D721Med (cell line): ENCODE data around the gene TMSB4X.

Experiments used
- DNase-seq: peaks from one replicate; pipeline ENCODE4 v3.0.0; 2011; ENCODE audit warnings: low spot score; ENCODE audit not compliant: insufficient read length
- FAIRE-seq: peaks from 2 replicates; lab custom pipeline; 2011; peaks lifted over from hg19 to GRCh38; lab: Jason Lieb, UNC
- CTCF ChIP-seq: IDR thresholded peaks from 2 replicates; pipeline ENCODE4 v1.5.1; 2012; ENCODE audit warnings: mild to moderate bottlenecking, control low read depth; ENCODE audit not compliant: insufficient read depth; ENCODE audit errors: missing control alignments

The TMSB4X gene

GRCh38 chrX:12986164-12986779, 11.4 kb downstream of the TMSB4X start:
- TF ChIP-seq CTCF = no peak
- FAIRE-seq (no peak), DNase-seq (no peak)

GRCh38 chrX:12986886-12987285, 12.0 kb downstream of the TMSB4X start:
- FAIRE-seq (no peak), DNase-seq (no peak)
- no peak for TF ChIP-seq CTCF

- DNase-seq = no peak
- no peak for TF ChIP-seq CTCF
- no peak for FAIRE-seq
These were observed 12.4 kb downstream of the TMSB4X start for GRCh38 chrX:12987340-12987739.

- FAIRE-seq (no peak), DNase-seq (no peak)
- TF ChIP-seq CTCF = no peak
These were observed 13.1 kb downstream of the TMSB4X start for GRCh38 chrX:12987900-12988594.

- FAIRE-seq = no peak
- DNase-seq = no peak
- no peak for TF ChIP-seq CTCF
These were observed 13.9 kb downstream of the TMSB4X start for GRCh38 chrX:12988797-12989196.

- FAIRE-seq (no peak), DNase-seq (no peak)
- no peak for TF ChIP-seq CTCF
These were observed 14.6 kb downstream of the TMSB4X start for GRCh38 chrX:12989461-12989860.

- no peak for DNase-seq
- FAIRE-seq = no peak
- no peak for TF ChIP-seq CTCF
These were observed 16.7 kb downstream of the TMSB4X start for GRCh38 chrX:12991575-12991974.
